HG02840 (cell line): ENCODE measurements around the gene MROH2B.
"Not testable (repeated sequence)": the region's sequence is repeated elsewhere in the genome, so short reads cannot be mapped to it uniquely, and the experiment has no call there.

ENCODE experiments used
- ATAC-seq: cut with Tn5 transposase; IDR thresholded peaks from one replicate; pipeline ENCODE4 v1.9.1; 2021; ENCODE audit warnings: mild to moderate bottlenecking, moderate library complexity, moderate number of reproducible peaks; ENCODE audit not compliant: unreplicated experiment, low FRiP score

The MROH2B gene

DNA sequence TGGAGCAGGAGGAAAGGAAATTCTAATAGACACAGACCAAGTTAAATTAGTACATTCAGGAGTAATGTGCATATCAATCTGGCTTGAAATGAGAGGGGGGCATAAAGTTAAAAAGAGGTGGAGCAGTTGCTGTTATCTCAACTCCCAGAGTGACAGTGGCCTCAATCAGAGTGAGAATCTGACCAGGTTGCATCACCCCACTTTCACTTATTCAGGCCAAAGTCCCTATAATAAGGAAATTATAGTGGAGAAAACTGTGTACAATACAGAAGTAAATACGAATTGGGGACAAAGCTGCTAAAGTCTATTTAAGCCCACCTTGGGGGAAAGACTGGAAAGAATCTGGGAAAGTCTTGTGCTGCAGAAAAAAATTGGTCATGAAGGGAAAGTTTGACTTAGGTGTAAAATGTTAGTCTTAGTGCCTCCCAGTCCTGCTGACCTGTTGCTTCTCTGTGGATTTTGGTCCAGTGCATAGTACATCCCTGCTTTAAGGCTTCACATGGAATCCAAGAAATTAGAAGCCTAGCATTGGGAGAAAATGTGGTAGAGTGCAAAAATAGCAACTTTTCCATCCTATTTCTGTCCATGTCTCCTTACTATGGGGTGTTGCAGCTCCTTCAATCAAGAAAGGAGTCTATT lies 27.9 kb downstream of the MROH2B start:
- no peak for ATAC-seq

DNA sequence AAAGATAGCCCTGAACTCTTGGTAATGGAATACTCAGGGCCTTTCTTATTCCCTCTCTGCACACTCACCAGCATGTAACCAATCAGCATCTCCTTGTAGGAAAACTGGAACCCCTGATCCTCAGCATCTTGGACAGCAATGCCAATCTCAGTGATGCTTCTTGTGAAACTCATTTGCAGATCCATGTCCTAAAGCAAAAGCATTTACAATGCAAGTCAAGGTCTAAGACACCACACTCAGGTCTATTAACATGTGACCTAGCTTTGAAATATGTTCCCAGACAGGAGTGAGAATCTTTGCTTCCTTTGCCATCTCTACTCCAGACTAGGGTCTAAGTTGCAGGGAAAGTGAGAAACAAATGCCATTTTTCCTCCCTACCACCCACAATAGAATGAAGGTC lies 38.2 kb downstream of the MROH2B start:
- ATAC-seq, result no peak

DNA sequence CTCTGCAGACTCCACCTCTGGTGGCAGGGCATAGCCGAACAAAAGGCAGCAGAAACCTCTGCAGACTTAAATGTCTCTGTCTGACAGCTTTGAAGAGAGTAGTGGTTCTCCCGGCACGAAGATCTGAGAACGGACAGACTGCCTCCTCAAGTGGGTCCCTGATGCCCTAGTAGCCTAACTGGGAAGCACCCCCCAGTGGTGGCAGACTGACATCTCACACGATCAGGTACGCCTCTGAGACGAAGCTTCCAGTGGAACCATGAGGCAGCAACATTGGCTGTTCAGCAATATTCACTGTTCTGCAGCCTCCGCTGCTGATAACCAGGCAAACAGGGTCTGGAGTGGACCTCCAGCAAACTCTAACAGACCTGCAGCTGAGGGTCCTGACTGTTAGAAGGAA lies 48.5 kb downstream of the MROH2B start:
- not testable (repeated sequence) for ATAC-seq

DNA sequence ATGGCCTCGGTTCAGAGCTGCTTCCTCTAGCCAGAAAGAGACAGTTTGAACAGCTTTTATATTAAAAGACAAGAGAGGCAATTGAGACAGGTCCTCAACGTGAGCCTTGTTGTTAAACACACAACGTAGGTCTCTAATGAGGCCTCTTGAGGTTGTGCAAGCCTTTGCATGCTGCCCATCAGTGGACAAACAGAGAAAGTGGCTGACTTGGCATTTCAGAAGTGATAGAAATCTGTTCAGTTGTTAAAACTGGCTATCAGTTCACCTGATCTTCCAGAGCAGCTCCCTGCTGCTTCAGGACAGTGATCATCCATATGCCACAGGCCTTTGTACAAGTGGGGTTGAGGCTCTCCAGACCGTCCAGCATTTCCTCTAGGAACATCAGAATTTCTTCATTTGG lies 58.8 kb downstream of the MROH2B start:
- no peak for ATAC-seq

DNA sequence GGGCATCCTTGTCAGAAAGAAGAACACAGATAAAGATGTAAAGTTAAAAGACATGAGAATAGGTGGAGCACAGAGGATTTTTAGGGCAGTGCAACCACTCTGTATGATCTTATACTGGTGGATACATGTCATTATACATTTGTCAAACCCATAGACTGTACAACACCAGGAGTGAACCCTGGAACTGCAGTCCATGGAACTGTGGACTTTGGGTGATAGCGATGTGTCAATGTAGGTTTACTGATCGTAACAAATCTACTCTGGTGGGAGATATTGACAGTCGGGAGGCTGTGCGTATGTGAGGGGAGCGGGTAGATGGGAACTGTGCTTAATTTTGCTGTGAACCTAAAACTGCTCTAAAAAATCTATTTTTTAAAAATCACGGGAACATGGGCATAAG lies 60.6 kb downstream of the MROH2B start:
- ATAC-seq, result no peak

DNA sequence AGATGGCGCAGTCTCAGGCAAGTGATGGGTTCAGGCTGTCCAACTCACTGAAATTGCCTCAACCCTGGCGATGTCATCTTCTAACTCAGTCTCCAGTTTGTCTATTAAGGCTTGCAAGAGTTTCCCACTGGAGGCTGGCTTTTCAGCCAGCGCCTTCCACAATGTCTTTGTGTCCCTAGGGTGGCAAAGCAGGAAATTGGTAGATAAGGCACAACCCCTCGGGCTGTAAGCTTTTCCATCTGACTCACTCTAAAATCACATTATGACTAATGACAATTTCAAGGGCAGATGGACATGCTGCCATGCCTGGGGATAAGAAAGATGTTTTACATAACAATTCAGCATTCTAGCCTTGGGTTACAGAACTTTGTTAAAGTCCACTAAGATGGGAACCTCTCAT lies 61.9 kb downstream of the MROH2B start:
- ATAC-seq, result no peak

DNA sequence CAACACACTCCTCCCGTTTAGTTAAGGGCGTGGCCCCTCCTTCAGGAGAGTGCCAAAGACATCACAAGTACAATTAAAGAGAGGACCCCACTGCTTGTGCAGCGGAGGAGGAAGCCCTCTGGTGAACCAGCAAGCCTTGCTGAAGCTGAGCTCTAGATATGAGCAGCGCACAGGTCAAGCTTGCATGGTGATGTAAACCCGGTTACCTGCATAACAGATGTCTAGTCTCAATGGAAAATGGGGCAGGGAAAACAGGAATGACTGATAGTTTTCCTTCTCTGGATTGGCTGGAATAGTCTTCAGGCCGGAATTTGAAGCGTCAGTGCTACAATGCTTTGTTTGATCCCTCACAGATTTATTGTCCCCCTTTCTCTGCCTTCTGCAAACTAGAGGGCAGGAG lies 66.2 kb downstream of the MROH2B start:
- ATAC-seq, result no peak

DNA sequence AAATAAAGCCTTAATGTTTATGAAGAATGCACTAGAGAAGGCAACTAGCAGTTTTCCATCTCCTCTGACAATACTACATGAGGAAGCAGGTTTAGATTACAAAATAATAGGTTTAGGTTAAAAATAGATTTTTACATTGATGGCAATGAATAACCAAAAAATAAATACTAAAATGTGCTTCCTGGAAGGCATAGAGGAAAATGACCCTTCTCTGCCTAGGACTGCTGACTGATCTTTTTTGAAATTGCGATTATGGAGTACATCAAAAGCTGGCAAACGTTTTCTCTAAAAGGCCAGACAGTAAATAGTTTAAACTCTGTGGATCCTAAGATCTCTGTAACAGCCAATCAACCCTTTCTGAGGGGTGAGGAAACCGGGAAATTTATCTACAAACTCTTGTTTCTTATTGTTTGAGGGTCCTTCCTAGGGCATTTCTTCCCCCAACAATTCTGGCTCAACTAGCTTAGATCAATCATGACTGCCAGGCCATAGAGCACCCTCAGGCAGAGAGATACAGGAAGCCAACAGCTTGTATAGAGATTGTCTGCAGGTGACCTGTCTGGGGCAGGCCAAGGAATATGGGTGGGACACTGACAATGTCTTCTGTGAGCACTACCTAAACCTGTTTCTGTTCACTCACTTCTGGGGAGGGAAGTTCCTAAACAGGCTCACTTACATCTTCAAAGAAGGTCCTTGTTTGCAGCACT lies 67.3 kb downstream of the MROH2B start:
- no peak for ATAC-seq

DNA sequence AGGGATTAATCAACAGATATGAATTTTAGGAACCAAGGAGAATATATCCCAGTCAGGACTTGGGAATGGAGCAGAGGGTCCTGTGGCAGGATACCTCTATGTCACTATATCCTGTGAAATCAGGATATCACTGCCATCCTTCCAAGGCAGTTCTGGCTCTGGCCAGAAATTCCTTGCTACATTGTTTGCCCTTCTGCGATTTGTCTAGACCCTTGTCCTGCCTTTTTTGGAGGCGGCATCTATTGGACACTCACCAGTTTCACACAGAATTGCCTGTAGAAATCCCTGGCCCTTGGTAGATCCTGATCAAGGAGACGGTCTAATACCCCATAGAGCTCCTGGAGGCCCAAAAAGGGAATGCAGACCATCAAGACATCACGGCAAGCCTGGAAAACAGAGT lies 71.2 kb downstream of the MROH2B start:
- no peak for ATAC-seq

DNA sequence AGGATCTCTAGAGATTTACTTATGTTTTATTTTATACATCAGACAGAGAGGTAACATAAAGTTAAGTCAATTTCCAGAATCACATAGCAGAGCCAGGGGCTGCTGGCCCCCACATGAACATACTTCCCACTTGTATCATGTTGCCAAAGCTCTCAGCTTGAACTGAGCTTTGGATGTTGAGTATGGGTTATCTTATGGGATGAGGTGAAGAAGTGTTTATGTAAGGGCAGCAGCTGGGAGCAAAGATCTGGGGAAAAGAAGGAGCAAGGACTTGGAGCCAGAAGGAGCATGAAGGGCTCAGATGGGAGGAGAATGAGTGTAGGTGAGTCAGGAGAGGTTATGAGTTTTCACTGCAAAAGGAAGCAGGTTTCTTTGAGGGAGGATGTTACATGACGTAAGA lies 72.0 kb downstream of the MROH2B start:
- ATAC-seq, result no peak

DNA sequence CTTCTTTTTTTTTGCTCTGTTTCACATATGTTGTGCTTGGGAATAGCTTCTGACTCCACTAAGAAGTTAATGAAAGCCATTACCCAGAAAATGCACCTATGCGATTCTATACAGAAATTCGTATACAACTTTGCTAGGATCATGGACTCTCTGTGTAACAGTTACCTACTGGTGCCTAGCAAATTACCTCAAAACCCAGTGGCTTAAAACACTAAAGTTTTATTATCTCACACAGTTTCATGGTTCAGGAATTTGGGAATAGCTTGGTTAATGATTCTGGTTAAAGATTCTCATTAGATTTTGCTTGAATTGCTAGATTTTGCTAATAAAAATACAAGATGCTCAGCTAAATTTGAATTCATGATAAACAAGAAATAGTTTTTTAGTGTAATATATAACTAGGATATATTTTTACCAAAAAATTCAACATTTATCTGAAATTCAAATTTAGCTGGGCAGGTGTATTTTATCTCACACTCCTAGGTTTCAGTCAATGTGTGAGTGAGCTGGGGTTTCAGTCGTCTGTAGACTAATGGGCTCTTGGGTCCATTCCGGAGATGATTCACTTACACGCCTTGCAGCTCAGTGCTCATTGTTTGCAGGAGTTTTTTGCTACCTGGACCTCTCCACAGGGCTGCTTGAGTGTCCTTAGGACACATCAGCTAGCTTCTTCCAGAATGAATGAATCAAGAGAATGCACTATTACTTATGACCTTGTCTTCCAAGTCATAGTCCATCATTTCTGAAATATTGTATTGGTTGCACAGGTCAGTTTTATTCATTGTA lies 75.1 kb downstream of the MROH2B start:
- no peak for ATAC-seq

DNA sequence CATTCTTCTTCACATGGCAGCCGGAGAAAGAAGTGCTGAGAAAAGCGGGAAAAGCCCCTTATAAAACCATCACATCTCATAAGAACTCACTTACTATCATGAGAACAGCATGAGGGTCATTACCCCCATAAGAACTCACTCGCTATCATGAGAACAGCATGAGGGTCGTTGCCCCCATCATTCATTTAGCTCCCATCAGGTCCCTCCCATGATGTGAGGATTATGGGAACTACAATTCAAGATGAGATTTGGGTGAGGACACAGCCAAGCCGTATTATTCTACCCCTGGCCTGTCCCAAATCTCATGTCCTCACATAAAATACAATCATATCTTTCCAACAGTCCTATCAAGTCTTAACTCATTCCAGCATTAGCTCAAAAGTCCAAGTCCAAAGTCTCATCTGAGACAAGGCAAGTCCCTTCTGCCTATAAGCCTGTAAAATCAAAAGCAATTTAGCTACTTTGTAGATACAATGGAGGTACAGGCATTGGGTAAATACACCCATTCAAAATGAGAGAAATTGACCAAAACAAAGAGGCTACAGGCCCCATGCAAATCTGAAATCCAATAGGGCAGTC lies 79.1 kb downstream of the MROH2B start:
- ATAC-seq, result no peak

DNA sequence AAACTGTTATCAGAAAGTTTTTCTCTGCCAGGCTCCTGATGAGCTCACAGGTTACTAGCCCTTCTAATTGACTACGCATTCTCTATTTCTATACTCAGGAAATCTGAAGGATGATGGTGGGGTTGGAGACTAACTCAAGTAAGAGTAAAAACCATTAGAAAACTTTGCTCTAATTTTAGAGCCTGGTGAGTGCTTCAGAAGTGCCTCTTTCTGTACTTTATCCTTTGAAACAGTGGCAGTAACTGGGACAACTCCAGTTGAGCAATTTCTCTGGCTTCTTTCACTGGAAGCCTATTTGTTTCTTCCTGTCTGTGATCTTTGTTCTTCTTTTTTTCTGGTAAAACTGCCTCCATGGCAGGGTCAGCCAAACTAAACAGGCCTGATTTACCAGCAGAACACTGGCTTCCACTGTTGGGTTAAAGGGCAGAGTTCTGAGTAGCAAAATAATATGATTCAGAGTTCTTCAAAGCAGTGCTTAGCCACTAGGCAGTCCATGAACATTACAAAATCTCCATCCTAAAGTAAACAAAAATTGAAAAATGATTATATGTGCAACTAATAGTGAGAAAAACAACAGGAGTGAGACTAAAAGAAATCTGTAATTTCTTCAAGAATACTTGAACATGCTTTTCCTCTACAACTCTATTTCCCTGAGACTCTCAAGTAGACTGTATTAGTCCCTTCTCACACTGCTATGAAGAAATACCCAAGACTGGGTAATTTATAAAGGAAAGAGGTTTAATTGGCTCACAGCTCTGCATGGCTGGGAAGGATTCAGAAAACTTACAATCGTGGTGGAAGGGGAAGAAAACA lies 79.8 kb downstream of the MROH2B start:
- no peak for ATAC-seq

DNA sequence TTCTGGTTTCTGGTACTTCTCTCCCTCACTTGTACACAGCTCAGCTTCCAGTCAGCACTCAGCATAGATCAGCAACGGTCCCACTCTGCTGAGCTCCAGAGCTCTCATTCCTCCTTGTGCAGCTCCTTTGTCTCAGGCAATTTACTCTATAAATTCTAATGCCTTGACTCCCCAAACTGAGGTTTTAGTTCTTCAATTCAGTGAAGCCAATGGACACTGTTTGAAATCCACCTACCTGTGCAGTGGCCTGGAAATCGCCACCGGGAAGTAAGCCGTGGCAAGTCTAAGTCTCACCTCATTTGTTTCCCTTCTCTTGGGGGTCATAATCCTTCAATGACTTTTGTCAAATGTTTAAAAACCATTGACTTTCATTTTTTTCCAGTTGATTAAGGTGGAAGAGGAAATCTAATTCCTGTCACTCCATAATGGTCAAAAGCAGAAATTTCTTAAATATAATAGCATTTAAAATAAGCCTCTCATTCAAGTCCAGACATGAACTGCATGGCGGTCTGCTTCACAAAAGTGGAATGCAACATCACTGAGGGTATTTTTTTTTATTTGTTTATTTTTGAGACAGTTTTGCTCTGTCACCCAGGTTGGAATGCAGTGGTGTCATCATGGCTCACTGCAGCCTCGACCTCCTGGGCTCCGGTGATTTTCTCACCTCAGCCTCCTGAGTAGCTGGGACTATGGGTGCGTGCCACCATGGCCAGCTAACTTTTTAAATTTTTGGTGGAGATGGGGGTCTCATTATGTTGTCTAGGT lies 82.2 kb downstream of the MROH2B start:
- no peak for ATAC-seq

DNA sequence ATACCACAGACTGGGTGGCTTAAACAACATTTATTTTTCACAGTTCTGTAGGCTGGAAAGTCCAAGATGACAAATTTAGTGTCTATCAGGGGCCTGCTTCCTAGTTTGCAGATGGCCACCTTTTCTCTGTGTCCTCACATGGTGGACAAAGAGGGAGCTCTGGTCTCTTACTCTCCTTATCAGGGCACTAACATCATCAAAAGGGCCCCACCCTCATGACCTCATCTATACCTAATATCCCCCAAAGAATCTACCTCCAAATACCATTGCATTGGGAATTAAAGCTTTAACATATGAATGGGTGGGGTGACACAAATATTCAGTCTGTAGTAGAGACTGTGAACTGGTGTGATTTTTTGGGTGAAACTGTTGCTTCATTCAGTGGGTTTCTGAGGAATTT lies 83.8 kb downstream of the MROH2B start:
- ATAC-seq, result no peak

DNA sequence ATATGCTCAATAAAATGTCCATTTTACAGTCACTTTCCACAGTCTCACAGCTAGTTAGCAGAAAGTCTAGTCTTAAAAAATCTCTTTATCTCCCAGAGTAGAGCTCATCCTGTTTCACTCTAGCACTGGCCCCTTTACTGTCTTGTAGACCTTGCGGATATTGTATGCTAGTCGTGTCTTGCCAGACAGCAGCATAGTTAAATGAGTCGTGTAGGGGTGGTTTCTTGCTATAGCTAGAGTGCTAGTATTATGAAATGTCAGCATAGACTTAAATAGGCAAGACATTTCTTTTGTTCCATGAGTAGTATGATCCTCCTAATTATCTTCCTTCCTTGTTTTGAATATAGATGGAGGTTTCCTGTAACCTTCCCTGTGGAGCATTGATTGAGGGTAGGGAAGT lies 84.5 kb downstream of the MROH2B start:
- ATAC-seq, result no peak

DNA sequence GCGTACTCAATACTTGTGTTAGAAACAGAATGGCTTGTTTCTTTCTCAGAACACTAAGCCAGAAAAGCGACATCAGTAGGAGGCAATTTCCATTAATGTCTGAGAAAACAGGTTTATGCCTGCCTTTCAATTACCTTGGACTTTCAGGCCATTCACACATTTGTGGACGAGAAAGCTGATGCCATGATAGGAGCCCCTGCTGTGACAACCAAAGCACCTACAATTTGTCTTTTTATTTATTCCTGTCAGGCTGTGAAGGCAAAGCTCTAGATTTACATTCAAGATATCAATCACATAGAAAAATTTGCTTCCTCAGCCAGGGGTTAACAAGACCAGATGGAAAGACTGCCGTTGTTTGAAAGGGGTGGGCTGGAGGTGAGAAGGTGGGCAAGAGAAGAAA lies 85.6 kb downstream of the MROH2B start:
- ATAC-seq, result no peak

DNA sequence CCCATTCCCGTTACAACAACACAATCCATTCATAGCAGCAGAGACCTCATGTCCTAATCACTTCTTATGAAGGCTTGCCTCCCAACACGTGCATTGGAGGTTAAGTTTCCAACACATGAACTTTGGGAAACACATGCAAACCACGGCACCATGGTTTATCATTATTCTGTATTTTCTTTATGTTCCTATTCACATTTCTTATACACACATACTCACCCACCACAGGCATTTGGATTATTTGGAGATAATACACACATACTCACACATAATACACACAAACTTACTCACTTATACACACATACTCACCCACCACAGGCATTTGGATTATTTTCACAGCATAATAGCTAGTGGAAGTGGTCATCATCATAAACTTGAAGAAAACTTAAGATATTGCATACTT lies 86.3 kb downstream of the MROH2B start:
- no peak for ATAC-seq

DNA sequence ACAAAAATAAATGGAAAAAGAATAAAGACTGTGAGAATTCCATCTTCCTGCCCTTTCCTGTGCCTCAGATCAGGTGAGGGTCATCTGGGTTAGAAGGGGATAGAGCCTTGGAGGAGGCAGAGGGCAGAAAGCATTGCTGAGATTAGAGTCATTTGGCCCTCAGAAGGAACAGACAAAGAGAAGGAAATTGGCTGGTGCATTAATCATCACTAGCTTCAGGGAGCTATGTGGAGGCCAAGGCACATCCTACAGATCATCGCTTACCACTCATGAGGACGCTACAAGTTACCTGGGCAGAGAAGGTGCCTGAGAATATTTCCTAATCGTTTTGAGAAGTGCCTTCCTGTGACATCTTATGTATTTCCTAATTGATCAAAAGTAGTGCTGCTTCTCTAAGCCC lies 87.4 kb downstream of the MROH2B start:
- no peak for ATAC-seq

DNA sequence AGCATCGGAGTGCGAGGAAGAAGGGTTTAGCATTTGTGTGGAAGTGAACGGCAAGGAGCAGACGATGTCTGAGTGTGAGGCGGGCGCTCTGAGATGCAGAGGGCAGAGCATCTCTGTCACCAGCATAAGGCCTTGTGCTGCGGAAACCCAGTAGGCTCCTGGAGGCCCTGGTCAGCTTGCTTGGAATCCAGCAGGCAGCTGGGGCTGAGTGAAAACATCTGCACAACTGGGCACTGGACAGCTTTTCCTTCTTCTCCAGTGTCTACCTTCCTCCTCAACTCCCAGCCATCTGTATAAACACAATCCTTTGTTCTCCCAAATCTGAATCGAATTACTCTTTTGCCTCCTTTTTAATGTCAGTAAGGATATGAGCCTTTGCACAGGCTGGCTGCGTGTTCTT lies 89.7 kb downstream of the MROH2B start:
- no peak for ATAC-seq
